GM21737 (cell line): Measurements from ENCODE around the gene C17orf107.

Experiments
- ATAC-seq: cut with Tn5 transposase; IDR thresholded peaks from one replicate; pipeline ENCODE4 v1.9.1; 2021; ENCODE audit warnings: mild to moderate bottlenecking, moderate library complexity; ENCODE audit not compliant: unreplicated experiment

Gene C17orf107

DNA sequence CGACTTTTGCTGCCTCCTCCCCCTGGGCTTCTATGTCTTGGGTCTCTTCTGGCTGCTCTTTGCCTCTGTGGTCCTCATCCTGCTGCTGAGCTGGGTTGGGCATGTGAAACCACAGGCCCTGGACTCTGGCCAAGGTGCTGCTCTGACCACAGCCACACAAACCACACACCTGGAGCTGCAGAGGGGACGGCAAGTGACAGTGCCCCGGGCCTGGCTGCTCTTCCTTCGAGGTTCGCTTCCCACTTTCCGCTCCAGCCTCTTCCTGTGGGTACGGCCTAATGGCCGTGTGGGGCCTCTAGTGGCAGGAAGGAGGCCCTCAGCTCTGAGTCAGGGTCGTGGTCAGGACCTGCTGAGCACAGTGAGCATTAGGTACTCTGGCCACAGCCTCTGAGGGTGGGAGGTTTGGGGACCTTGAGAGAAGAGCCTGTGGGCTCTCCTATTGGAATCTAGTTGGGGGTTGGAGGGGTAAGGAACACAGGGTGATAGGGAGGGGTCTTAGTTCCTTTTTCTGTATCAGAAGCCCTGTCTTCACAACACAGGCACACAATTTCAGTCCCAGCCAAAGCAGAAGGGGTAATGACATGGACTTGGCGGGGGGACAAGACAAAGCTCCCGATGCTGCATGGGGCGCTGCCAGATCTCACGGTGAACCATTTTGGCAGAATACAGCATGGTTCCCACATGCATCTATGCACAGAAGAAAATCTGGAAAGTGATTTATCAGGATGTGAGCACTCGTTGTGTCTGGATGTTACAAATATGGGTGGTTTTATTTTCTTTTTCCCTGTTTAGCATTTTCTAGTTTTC, 35.0 kb downstream of the C17orf107 start:
- ATAC-seq, result no peak

DNA sequence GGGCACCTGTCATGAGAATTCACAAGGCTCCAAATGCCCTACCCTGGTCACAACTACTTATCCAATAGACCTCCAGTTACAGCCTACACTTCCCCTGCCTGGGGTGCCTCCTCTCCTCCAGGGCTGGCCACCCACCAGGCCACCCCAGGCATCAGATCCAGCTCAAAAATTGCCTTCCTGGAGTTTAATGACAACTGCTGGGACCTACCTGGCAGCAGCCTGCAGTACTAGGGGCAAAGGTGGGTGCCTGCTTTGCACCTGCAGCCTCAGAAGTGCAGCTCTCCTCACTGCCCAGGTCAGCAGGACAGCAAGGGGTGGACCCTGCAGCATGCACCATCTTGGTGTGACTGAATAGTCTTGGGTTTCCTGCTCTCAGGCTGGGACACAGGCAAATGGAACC, 36.3 kb downstream of the C17orf107 start:
- ATAC-seq, result no peak

DNA sequence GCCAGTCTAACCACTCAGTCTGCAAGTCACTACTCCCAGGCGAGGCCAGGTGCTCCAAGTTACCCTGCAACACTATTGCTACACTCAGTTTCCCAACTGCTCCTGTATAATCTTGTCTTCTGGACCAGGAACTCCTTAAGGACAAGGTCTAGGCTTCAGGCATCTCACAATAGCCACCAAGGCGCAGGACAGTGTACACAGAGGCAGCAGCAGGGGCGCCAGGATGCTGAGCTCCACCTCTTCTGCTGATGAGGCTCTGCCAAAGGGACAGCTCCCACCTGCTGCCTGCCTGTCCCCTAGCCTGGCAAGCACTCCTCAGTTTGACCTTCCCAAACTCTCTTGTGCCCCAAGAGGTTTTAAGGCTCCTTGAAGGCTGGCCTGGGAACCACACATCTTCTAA, 37.1 kb downstream of the C17orf107 start:
- no peak for ATAC-seq

DNA sequence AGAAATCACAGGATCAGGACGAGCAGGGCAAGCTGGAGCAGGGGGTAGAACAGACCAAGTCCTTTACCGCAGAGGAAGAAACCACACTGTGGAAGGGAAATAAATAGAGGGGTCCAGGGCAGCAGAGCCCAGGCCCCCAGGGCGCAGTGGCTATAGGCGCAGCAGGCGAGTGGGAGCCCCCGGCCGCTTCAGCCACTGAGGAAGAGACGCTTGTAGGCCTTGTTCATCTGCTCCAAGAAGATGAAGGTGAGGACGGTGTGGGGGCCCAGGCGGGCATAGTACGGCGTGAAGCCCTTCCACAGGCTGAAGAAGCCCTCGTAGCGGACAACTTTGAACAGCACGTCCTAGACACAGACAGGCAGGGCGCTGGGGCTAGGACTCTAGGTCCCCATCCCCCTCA, 38.2 kb downstream of the C17orf107 start:
- ATAC-seq, result no peak

- ATAC-seq, result no peak
Observed at GRCh38 chr17:4938069-4938491, 38.7 kb downstream of the C17orf107 start.

GRCh38 chr17:4938688-4939545, 39.6 kb downstream of the C17orf107 start:
- no peak for ATAC-seq

DNA sequence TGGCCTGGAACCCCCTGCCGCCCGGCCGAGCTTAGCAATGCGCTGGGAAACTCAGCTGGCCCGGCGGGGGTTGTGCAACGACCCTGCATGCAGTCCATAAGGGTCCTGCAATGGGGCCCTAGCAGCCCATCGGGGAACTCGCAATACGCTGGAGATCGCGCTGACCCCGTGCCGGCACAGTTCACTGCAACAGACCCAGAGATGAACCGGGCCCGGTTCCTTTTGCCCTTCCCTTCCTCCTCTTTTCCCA, 40.1 kb downstream of the C17orf107 start:
- ATAC-seq, result peak; percentile 2

DNA sequence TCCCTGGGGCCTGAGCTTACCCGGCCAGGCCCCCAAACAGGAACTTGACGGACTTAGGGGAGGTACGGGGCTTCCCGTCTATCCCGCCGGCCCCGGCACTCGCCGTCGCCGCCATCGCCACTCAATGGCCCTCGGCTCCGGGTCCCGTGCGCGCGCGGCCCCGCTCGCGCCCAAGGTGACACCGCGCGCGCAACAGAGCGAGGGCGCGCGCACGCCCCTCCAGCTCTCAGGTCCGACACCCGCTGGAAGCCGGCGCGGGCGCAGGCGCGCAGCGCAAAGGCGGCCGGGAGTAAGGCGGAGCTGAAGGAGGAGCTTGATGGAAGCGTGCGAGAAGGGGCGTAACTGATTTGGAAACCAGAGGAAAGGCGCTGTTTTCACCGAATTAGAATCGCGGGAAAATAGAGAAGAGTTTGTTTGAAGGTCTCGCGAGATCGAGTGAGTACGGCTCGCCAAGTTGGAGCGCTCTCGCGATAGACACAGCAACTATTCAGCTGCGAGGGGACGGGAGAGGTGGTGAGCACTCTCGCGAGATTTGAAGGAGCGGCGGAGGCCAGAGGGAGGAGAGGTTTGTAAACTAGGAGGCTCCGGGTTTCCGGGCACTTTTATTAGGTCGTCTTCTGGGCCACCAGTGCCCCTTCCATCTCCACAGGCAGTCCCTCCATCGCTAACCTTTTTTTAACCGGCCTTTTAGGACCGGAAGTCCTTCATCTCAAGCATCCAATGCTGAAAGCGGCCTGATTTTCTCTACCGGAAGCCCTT, 40.6 kb downstream of the C17orf107 start, which contains the start of the genes RNF167 and SLC25A11:
Gene RNF167 (plus strand): TSS at position 473 of the 759 bp plus-strand sequence. CDS start 642 bp downstream, outside the sequence.
Gene SLC25A11 (minus strand): TSS at position 251 of the 759 bp plus-strand sequence. CDS start 136 bp downstream, at position 115.
- peak; percentile 61 for ATAC-seq

- peak; percentile 1 for ATAC-seq
Observed at GRCh38 chr17:4940555-4941318, 41.4 kb downstream of the C17orf107 start.

- ATAC-seq, result no peak
Observed at GRCh38 chr17:4941319-4941610, 41.9 kb downstream of the C17orf107 start.

- no peak for ATAC-seq
Observed at GRCh38 chr17:4942760-4943508, 43.6 kb downstream of the C17orf107 start.

DNA sequence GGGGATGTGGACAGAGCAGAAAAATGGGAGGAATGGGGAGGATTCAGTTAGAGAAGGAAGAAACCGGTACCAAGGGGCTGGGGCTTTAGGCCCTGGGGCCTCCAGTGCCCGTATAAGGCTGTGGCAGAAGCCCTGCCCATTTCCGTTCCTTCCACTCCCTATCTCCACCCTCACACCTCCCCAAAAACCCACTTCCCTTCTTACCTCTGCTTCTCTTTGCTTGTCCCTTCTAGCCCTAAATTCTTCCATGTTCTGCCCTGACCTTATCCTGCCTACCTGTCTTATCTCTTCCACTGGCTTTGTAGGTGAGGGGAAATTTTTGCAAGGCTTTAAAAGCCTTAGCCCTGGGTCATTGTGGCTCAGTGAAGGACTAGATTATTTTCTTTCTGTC, 44.8 kb downstream of the C17orf107 start:
- no peak for ATAC-seq

DNA sequence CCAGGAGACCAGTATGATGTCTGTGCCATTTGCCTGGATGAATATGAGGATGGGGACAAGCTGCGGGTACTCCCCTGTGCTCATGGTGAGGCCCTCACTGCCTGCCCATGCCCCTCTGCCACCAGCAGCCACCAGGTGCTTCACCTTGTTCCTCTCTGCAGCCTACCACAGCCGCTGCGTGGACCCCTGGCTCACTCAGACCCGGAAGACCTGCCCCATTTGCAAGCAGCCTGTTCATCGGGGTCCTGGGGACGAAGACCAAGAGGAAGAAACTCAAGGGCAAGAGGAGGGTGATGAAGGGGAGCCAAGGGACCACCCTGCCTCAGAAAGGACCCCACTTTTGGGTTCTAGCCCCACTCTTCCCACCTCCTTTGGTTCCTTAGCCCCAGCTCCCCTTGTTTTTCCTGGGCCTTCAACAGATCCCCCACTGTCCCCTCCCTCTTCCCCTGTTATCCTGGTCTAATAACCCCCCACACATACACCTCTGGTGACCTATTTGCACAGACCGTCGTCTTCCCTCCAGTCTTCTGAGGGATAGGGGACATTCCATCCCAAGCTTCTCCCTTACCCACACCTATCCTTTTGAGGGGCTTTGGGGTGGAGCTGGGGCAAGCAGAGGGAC, 45.3 kb downstream of the C17orf107 start:
- ATAC-seq, result no peak

DNA sequence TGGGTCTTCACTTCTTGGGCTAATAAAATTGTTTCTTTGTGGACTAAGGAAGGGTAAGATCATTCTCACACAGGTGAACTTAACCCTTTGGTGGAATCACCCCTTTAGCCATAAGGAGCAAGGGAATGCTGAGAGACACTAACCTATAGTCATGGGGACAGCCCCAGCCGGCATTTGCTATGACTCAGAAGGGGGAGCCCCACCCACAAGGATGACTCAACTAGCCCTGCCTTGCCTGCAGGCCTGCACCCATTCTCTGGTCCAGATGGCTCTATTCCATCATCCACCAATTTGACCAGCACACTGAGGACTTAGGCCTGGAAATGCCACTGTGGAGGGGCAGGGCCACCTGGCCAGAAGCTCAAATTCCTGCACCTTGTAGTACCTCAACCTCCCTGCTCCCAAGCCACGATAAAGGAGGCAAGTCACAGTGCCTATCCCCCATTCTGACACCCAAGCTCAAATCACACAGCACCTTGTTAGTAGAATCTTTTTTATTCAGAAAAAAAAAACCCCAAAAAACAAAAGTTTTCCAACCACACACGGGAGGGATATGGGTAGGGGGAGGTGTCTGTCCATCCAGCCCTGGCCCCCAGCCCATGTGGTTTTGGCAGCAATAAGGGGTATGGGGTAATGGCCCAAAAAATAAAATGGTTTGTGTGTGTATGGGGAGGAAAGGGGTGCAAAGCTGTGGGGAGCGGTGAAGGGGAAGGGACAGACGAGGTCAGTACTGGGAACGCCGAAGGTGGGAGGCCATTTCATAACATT, 46.0 kb downstream of the C17orf107 start:
- ATAC-seq, result no peak

DNA sequence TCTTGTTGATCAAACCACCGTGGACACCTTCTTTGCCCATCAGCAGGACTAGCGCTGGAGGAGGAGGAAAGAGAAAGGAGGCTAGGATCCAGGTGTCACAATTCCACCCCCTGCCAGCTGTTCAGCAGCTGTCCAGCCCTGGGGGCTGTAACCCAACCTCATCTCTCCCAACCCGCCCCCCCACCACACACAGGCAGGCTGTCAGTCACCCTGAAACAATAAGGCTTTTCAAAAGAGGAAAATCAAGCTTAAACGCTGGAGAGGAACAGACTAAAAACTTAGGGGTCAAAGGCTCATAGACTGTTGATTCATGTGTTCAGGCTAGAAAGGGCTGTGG, 46.6 kb downstream of the C17orf107 start:
- ATAC-seq, result no peak

GRCh38 chr17:4946312-4946976, 47.1 kb downstream of the C17orf107 start:
- ATAC-seq, result no peak

- ATAC-seq, result no peak
Observed at GRCh38 chr17:4947010-4947410, 47.7 kb downstream of the C17orf107 start.

DNA sequence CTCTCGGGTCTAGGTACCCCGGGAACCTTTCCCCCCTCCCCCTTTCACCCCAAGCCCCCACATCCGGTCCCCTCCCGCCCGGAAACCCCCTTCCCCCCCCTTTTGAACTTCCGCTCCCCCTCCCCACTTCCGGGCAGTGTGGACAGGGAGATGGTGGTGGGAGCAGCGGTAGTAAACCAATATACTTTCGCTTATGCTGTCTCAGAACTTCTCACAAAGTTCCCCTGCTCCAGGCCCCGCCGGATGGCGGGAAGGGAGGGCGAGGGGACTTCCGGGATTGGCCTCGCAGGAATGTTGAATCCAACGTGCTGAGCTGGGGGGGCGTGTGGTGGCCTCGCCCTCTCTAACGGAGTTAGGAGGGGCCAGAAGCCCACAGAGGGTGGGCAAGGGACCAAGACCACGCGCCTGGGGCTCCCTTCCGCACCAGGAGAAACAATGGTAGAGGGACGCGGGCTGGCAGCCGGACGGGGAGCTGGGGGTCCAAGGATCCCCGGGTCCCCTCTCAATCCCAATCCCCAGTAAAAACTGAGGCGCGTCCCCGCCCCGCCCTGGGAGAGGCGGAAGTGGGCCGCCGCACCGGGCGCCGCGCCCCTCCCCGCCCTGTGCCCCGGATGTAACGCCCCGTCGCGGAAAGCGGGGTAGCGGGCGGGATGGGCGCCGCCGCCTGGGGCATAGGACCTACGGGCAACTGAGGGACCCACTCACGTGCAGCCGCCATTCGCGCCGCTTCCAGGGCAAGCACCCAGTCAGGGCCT, 48.3 kb downstream of the C17orf107 start:
- ATAC-seq, result no peak
